Stromal cell of bone marrow (primary cell): Measurements from ENCODE around the gene ERMARD.

Experiments
- DNase-seq: peaks from one replicate; pipeline ENCODE4 v3.0.0-alpha.2; 2012; ENCODE audit warnings: low read depth

Gene ERMARD

GRCh38 chr6:169802790-169803189, 51.4 kb downstream of the ERMARD start:
- no peak for DNase-seq

GRCh38 chr6:169803271-169803811, 51.9 kb downstream of the ERMARD start:
- DNase-seq, result no peak

GRCh38 chr6:169803816-169804340, 52.5 kb downstream of the ERMARD start:
- no peak for DNase-seq

- DNase-seq, result no peak
These were observed 53.0 kb downstream of the ERMARD start for GRCh38 chr6:169804427-169804826.

- DNase-seq, result no peak
These were observed 53.9 kb downstream of the ERMARD start for GRCh38 chr6:169805242-169805838.

- DNase-seq, result no peak
These were observed 55.3 kb downstream of the ERMARD start for GRCh38 chr6:169806701-169807100.

GRCh38 chr6:169807229-169807628, 55.8 kb downstream of the ERMARD start:
- no peak for DNase-seq

GRCh38 chr6:169807699-169808607, 56.5 kb downstream of the ERMARD start:
- no peak for DNase-seq

- DNase-seq, result no peak
These were observed 57.2 kb downstream of the ERMARD start for GRCh38 chr6:169808608-169808967.

- DNase-seq, result no peak
These were observed 58.0 kb downstream of the ERMARD start for GRCh38 chr6:169809386-169809785.

GRCh38 chr6:169810066-169810989, 58.9 kb downstream of the ERMARD start:
- DNase-seq, result no peak

- DNase-seq, result no peak
These were observed 59.6 kb downstream of the ERMARD start for GRCh38 chr6:169811072-169811471.

GRCh38 chr6:169811521-169812256, 60.3 kb downstream of the ERMARD start:
- DNase-seq, result no peak

- DNase-seq, result no peak
These were observed 60.8 kb downstream of the ERMARD start for GRCh38 chr6:169812257-169812644.

GRCh38 chr6:169813969-169814368, 62.5 kb downstream of the ERMARD start:
- no peak for DNase-seq

GRCh38 chr6:169816054-169816453, 64.6 kb downstream of the ERMARD start:
- DNase-seq, result no peak

- no peak for DNase-seq
These were observed 65.6 kb downstream of the ERMARD start for GRCh38 chr6:169816975-169817374.

- DNase-seq, result no peak
These were observed 68.9 kb downstream of the ERMARD start for GRCh38 chr6:169820358-169820757.

GRCh38 chr6:169824021-169824420, 72.6 kb downstream of the ERMARD start:
- DNase-seq, result no peak

GRCh38 chr6:169824848-169825557, 73.6 kb downstream of the ERMARD start:
- DNase-seq, result no peak
